Islet precursor cell (in vitro differentiated cells): ENCODE results near the gene TMEM220.
"Not testable (repeated sequence)": the region's sequence is repeated elsewhere in the genome, so short reads cannot be mapped to it uniquely, and the experiment has no call there.

Experiments used
- DNase-seq: peaks from one replicate; pipeline ENCODE4 v3.0.0-alpha.2; 2018

The TMEM220 gene

GRCh38 chr17:10727192-10727591, 2.6 kb downstream of the TMEM220 start:
- DNase-seq: no peak

GRCh38 chr17:10726196-10726595, 3.6 kb downstream of the TMEM220 start:
- DNase-seq: no peak

GRCh38 chr17:10725262-10725661, 4.6 kb downstream of the TMEM220 start:
- DNase-seq: no peak

GRCh38 chr17:10724546-10725195, 5.2 kb downstream of the TMEM220 start:
- no peak for DNase-seq

GRCh38 chr17:10718547-10718946, 11.3 kb downstream of the TMEM220 start:
- no peak for DNase-seq

- no peak for DNase-seq
Measured at GRCh38 chr17:10716218-10716617, 13.6 kb downstream of the TMEM220 start.

GRCh38 chr17:10713318-10713717, 16.5 kb downstream of the TMEM220 start:
- no peak for DNase-seq

GRCh38 chr17:10705727-10706126, 24.1 kb downstream of the TMEM220 start:
- no peak for DNase-seq

GRCh38 chr17:10702574-10702973, 27.2 kb downstream of the TMEM220 start:
- DNase-seq: peak; percentile 70

- DNase-seq: no peak
Measured at GRCh38 chr17:10699856-10700255, 30.0 kb downstream of the TMEM220 start.

GRCh38 chr17:10698096-10698818, 31.6 kb downstream of the TMEM220 start:
- no peak for DNase-seq

- peak; percentile 99 for DNase-seq
Measured at GRCh38 chr17:10697092-10698081, 32.4 kb downstream of the TMEM220 start, which contains the start of the genes ADPRM and SCO1. Gene ADPRM, plus strand, starts transcription at chr17:10697594. Its CDS starts 7,333 bp downstream, at chr17:10704927. Gene SCO1, minus strand, starts transcription at chr17:10697533. Its CDS starts 26 bp downstream, at chr17:10697507.

GRCh38 chr17:10695875-10696407, 33.9 kb downstream of the TMEM220 start:
- DNase-seq: not testable (repeated sequence)

- no peak for DNase-seq
Measured at GRCh38 chr17:10687499-10687898, 42.3 kb downstream of the TMEM220 start.

- DNase-seq: no peak
Measured at GRCh38 chr17:10683853-10684252, 46.0 kb downstream of the TMEM220 start.

- DNase-seq: no peak
Measured at GRCh38 chr17:10681866-10682446, 47.9 kb downstream of the TMEM220 start.

GRCh38 chr17:10674704-10675103, 55.1 kb downstream of the TMEM220 start:
- no peak for DNase-seq

GRCh38 chr17:10673312-10673711, 56.5 kb downstream of the TMEM220 start:
- peak; percentile 77 for DNase-seq

- DNase-seq: peak; percentile 79
Measured at GRCh38 chr17:10668775-10669174, 61.0 kb downstream of the TMEM220 start.

GRCh38 chr17:10666906-10667305, 62.9 kb downstream of the TMEM220 start:
- DNase-seq: no peak

GRCh38 chr17:10664571-10664970, 65.3 kb downstream of the TMEM220 start:
- no peak for DNase-seq
